B cell (primary cell): ENCODE results near the gene PPP2R5E. TPM values are rescaled to one million over a fixed set of nuclear protein-coding genes. Genes with fewer than 3 reads are reported as not detected.

Experiments used
- ATAC-seq: fragments of 200-7000 bp; cut with Tn5 transposase; one replicate; pipeline ENCODE4 v1.10.0; 2021; ENCODE audit warnings: low read depth, mild to moderate bottlenecking, moderate number of reproducible peaks, moderate library complexity
- CTCF ChIA-PET: fragments of 350-600 bp; sonication (Branson Sonifier 250); formaldehyde crosslinking; loops from one replicate; lab custom pipeline; 2021; ENCODE audit warnings: antibody characterized with exemption, inconsistent platforms; lab: Charles Lee
- POLR2A ChIA-PET: fragments of 350-600 bp; sonication (Branson Sonifier 250); formaldehyde crosslinking; loops from one replicate; lab custom pipeline; 2021; ENCODE audit warnings: antibody characterized with exemption; lab: Charles Lee
- DNase-seq: peaks from one replicate; pipeline ENCODE4 v3.0.0; 2013
- H2AFZ ChIP-seq: 2 replicates; pipeline ENCODE4 v1.6.1; 2012; ENCODE audit warnings: mild to moderate bottlenecking, low read depth, low read length; ENCODE audit not compliant: insufficient read depth, poor library complexity, severe bottlenecking
- H3K27ac ChIP-seq, 2 donors: 1 replicate in 1 of 2; 2 replicates in 1 of 2; pipeline ENCODE4 v1.5.1; 2012 to 2013; ENCODE audit warnings: low read length in 2 of 2, mild to moderate bottlenecking in 2 of 2, moderate library complexity in 1 of 2
- H3K27me3 ChIP-seq, 4 experiments: fragments of 200-600 bp in 1 of 4; sonication (generic) in 1 of 4; replicated peaks in 1 of 4; 1 replicate in 2 of 4; 2 replicates in 2 of 4; pipeline versions ENCODE4 v1.6.1 to v1.7.0; 2013 to 2016; ENCODE audit warnings: low read length in 3 of 4, mild to moderate bottlenecking in 2 of 4, mixed read lengths in 1 of 4, moderate library complexity in 1 of 4; ENCODE audit not compliant: insufficient read depth in 4 of 4, control insufficient read depth in 3 of 4; ENCODE audit errors: control extremely low read depth in 1 of 4
- H3K36me3 ChIP-seq, 2 experiments: replicated peaks in 1 of 2; 1 replicate in 1 of 2; 2 replicates in 1 of 2; pipeline versions ENCODE4 v1.6.1 to v1.7.1; 2013; ENCODE audit warnings: low read length in 1 of 2; ENCODE audit not compliant: insufficient read depth in 2 of 2, control insufficient read depth in 1 of 2; ENCODE audit errors: control extremely low read depth in 1 of 2, extremely low read depth in 1 of 2
- H3K4me1 ChIP-seq, 2 donors: fragments of 200-600 bp in 1 of 2; sonication (generic) in 1 of 2; 1 replicate in 1 of 2; 2 replicates in 1 of 2; pipeline versions ENCODE4 v1.5.1 to v1.6.1; 2013 to 2017; ENCODE audit warnings: low read length in 2 of 2; ENCODE audit not compliant: control insufficient read depth in 2 of 2, insufficient read depth in 2 of 2
- H3K4me2 ChIP-seq: replicated peaks from 2 replicates; pipeline ENCODE3; 2012; ENCODE audit warnings: mild to moderate bottlenecking, low read depth, low read length; ENCODE audit not compliant: poor library complexity, severe bottlenecking
- H3K4me3 ChIP-seq, 5 experiments: fragments of 200-600 bp in 1 of 5; sonication (generic) in 1 of 5; 1 replicate in 3 of 5; 2 replicates in 2 of 5; pipeline versions ENCODE4 v1.5.1 to v1.7.0; 2011 to 2016; ENCODE audit warnings: low read length in 4 of 5, mild to moderate bottlenecking in 4 of 5, low read depth in 2 of 5, control low read depth in 1 of 5, moderate library complexity in 1 of 5; ENCODE audit not compliant: insufficient read depth in 1 of 5; ENCODE audit errors: control extremely low read depth in 1 of 5, extremely low read depth in 1 of 5
- H3K79me2 ChIP-seq: fragments of 200-600 bp; sonication (generic); one replicate; pipeline ENCODE4 v1.6.0; 2016; ENCODE audit warnings: low read length; ENCODE audit not compliant: control insufficient read depth, insufficient read depth
- H3K9ac ChIP-seq: fragments of 200-600 bp; sonication (generic); 2 replicates; pipeline ENCODE4 v1.6.1; 2017; ENCODE audit warnings: mild to moderate bottlenecking, low read length, moderate library complexity
- H3K9me3 ChIP-seq, 3 donors: one replicate each; pipeline versions ENCODE4 v1.6.1 to v1.7.1; 2013; ENCODE audit warnings: low read length in 2 of 3; ENCODE audit not compliant: control insufficient read depth in 2 of 3, insufficient read depth in 1 of 3; ENCODE audit errors: control extremely low read depth in 1 of 3
- H4K20me1 ChIP-seq: 2 replicates; pipeline ENCODE4 v1.6.0; 2012; ENCODE audit warnings: mild to moderate bottlenecking, low read length; ENCODE audit not compliant: insufficient read depth, control insufficient read depth, poor library complexity, severe bottlenecking
- H3K27ac Mint-ChIP-seq: one replicate; pipeline ENCODE4 v1.8.0; 2021; ENCODE audit warnings: mixed read lengths
- H3K27me3 Mint-ChIP-seq: one replicate; pipeline ENCODE4 v1.8.0; 2021; ENCODE audit warnings: mixed read lengths
- H3K4me1 Mint-ChIP-seq: one replicate; pipeline ENCODE4 v1.8.0; 2021; ENCODE audit warnings: mixed read lengths
- H3K4me3 Mint-ChIP-seq: one replicate; pipeline ENCODE4 v1.8.0; 2021; ENCODE audit warnings: mixed read lengths
- H3K9me3 Mint-ChIP-seq: one replicate; pipeline ENCODE4 v1.8.0; 2022; ENCODE audit warnings: mixed read lengths; ENCODE audit not compliant: insufficient read depth
- CTCF ChIP-seq: fragments of 200-600 bp; IDR thresholded peaks from one replicate; pipeline ENCODE4 v1.8.0; 2022; ENCODE audit warnings: antibody characterized with exemption, mild to moderate bottlenecking
- EZH2 ChIP-seq: IDR thresholded peaks from 2 replicates; pipeline ENCODE4 v1.6.1; 2012; ENCODE audit warnings: borderline replicate concordance, low read depth, mild to moderate bottlenecking, moderate library complexity, low read length; ENCODE audit not compliant: insufficient read depth, poor library complexity, severe bottlenecking
- WGBS: methylation state at CpG from one replicate; pipeline ENCODE4 v1.1.5; 2013; ENCODE audit warnings: missing lambda C conversion rate; ENCODE audit not compliant: insufficient coverage; 5-methylcytosine and 5-hydroxymethylcytosine counted together
- intact Hi-C: fragments of 100-400 bp; cut with micrococcal nuclease; formaldehyde crosslinking; loops from one replicate; pipeline ENCODE4 v1.10.0; 2022
- polyA plus RNA-seq: library from polyadenylated mRNA; depleted of rRNA; stranded (reverse); fragments of >200 nt; gene quantifications from 2 replicates; pipeline ENCODE4 v1.2.3, GENCODE V29; 2012
- total RNA-seq, 2 donors: library from RNA; stranded (reverse); fragments of 120-200 nt in 1 of 2; gene quantifications; 1 replicate in 1 of 2; 2 replicates in 1 of 2; pipeline versions ENCODE4 v1.2.3 to v1.2.4, GENCODE V29; 2013 to 2022

Gene PPP2R5E
- total and polyA plus RNA-seq, 2 donors (not counting 1 experiment from before 2014, with no cell fraction given) = 6.3 to 40.6 TPM

DNA sequence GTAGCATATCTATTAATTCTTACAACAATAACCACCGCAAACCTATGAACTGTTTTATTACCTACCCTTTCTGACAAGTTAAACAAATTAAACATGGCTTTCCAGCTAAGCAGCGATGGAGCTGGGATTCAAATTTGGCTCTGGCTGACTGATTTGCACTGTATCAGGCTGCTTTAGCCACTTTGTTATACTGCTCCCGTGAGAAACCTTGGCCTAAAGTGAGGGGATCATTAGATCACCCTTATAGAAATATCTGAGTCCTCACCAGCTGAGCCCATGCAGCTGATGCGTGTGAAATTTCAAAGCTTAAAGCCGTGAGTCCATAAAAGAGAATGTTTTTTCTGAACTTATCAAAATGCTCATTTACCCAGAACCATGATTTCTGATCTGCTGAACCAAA, 216.3 kb downstream of the PPP2R5E start:
- H3K4me1 Mint-ChIP-seq = no peaks in the 10 kb centered on the region
- CTCF ChIA-PET = no interaction called here
- H4K20me1 ChIP-seq = no peaks in the 10 kb centered on the region
- H3K27me3 ChIP-seq = peaks cover 0 to 3% (median 1%) of the 10 kb centered on the region in 4 experiments
- no peaks in the 10 kb centered on the region for H3K79me2 ChIP-seq
- no peak overlapping the region for H2AFZ ChIP-seq
- peaks cover 19% of the 10 kb centered on the region for H3K27me3 Mint-ChIP-seq
- H3K9me3 ChIP-seq = peaks cover 0 to 3% (median 0%) of the 10 kb centered on the region in 3 donors
- no peak for ATAC-seq
- 98% methylated on average over 3 of the region's 5 CpGs for WGBS
- H3K9me3 Mint-ChIP-seq = no peaks in the 10 kb centered on the region
- no peak overlapping the region for H3K27ac ChIP-seq
- POLR2A ChIA-PET = no interaction called here
- H3K4me3 Mint-ChIP-seq = no peak overlapping the region
- no peak for TF ChIP-seq CTCF
- TF ChIP-seq EZH2 = no peak
- no peak overlapping the region for H3K4me3 ChIP-seq
- intact Hi-C loops = no loop called here
- no peaks in the 10 kb centered on the region for H3K36me3 ChIP-seq
- H3K4me2 ChIP-seq = no peak overlapping the region
- no peaks in the 10 kb centered on the region for H3K4me1 ChIP-seq
- no peak overlapping the region for H3K27ac Mint-ChIP-seq
- no peak overlapping the region for H3K9ac ChIP-seq
- DNase-seq = no peak

GRCh38 chr14:63322897-63323573, 220.1 kb downstream of the PPP2R5E start:
- H3K79me2 ChIP-seq = no peaks in the 10 kb centered on the region
- H3K27me3 Mint-ChIP-seq = peaks cover 14% of the 10 kb centered on the region
- H2AFZ ChIP-seq = no peak overlapping the region
- ATAC-seq (no peak), DNase-seq (no peak)
- H3K4me3 Mint-ChIP-seq = no peak overlapping the region
- H3K9ac ChIP-seq = no peak overlapping the region
- no peaks in the 10 kb centered on the region for H4K20me1 ChIP-seq
- no peaks in the 10 kb centered on the region for H3K4me1 Mint-ChIP-seq
- H3K9me3 ChIP-seq = peaks cover 0 to 2% (median 0%) of the 10 kb centered on the region in 3 donors
- no peaks in the 10 kb centered on the region for H3K4me1 ChIP-seq
- 92% methylated on average over 4 of the region's 9 CpGs for WGBS
- intact Hi-C loops = no loop called here
- no peaks in the 10 kb centered on the region for H3K36me3 ChIP-seq
- H3K27ac ChIP-seq = no peak overlapping the region
- H3K27me3 ChIP-seq = peaks cover 0 to 2% (median 0%) of the 10 kb centered on the region in 4 experiments
- H3K27ac Mint-ChIP-seq = no peak overlapping the region
- no peaks in the 10 kb centered on the region for H3K9me3 Mint-ChIP-seq
- no peak for TF ChIP-seq EZH2
- TF ChIP-seq CTCF = no peak
- ChIA-PET CTCF (no interaction called here), POLR2A (no interaction called here)
- no peak overlapping the region for H3K4me3 ChIP-seq
- no peak overlapping the region for H3K4me2 ChIP-seq
